GM21367 (cell line): ENCODE results near the gene HBP1.
"Not testable (repeated sequence)": the region's sequence is repeated elsewhere in the genome, so short reads cannot be mapped to it uniquely, and the experiment has no call there.

Experiments used
- ATAC-seq: cut with Tn5 transposase; IDR thresholded peaks from one replicate; pipeline ENCODE4 v1.9.1; 2021; ENCODE audit not compliant: unreplicated experiment

The HBP1 gene

GRCh38 chr7:107154826-107155225, 14.0 kb upstream of the HBP1 start:
- no peak for ATAC-seq

DNA sequence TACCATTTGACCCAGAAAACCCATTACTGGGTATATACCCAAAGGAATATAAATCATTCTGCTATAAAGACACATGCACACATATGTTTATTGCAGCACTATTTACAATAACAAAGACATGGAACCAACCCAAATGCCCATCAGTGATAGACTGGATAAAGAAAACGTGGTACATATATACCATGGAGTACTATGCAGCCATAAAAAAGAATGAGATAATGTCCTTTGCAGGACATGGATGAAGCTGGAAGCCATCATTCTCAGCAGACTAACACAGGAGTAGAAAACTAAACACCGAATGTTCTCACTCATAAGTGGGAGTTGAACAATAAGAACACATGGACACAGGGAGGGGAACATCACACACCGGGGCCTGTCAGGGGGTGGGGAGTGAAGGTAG, 13.1 kb upstream of the HBP1 start:
- not testable (repeated sequence) for ATAC-seq

DNA sequence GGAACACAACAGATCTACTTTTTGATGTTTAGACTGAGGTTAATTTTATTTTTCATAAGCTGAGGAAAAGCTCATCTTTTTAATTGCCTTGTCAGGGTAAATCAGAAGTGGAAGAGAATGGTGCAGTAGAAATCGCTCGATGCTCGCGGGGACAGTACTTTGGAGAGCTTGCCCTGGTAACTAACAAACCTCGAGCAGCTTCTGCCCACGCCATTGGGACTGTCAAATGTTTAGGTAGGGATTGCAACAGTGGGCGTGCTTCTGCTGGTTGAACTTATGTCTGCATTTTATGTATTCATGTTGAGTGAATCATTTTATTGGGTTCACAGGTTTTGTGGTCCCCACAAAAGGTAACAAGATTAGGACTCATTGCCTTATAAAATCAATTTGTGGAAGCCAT, 11.7 kb upstream of the HBP1 start:
- ATAC-seq, result no peak

GRCh38 chr7:107158028-107158427, 10.8 kb upstream of the HBP1 start:
- ATAC-seq, result no peak

DNA sequence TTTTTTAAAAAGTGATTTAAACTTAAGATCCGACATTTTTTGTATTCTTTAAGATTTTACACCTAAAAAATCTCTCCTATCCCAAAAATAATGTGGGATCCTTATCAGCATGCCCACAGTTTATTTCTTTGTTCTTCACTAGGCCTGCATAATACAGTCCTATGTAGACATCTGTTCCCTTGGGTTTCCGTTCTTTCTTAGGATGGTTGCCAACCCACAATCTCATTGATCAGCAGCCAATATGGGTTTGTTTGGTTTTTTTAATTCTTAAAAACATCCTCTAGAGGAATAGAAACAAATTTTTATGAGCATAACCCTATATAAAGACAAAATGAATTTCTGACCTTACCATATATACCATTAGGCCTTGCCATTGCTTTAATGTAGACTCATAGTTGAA, 8.4 kb upstream of the HBP1 start:
- no peak for ATAC-seq

- no peak for ATAC-seq
These were observed 7.4 kb upstream of the HBP1 start for GRCh38 chr7:107161415-107161814.

- no peak for ATAC-seq
These were observed 6.3 kb upstream of the HBP1 start for GRCh38 chr7:107162475-107162874.

- no peak for ATAC-seq
These were observed 4.7 kb upstream of the HBP1 start for GRCh38 chr7:107164092-107164491.

DNA sequence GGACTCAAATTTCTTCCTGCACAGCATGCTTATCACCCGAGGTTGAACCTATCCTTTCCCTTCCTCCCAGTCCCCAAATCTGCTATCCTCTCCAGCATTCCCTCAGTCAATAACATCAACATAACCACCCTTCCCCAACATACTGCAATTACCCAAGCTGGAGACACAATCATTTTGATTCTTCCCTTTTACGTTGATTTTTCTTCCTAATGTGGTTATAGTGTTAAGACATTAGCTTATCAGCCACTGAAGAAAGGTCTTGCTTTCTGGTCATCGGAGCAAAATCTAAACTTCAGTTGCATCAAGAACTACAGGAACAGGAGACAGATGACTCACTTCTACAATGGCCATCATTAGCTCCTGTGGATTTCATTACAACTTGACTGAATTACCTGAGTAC, 3.5 kb upstream of the HBP1 start:
- no peak for ATAC-seq

GRCh38 chr7:107166736-107167426, 1.9 kb upstream of the HBP1 start:
- no peak for ATAC-seq

- no peak for ATAC-seq
These were observed 1.1 kb upstream of the HBP1 start for GRCh38 chr7:107167483-107168232.

DNA sequence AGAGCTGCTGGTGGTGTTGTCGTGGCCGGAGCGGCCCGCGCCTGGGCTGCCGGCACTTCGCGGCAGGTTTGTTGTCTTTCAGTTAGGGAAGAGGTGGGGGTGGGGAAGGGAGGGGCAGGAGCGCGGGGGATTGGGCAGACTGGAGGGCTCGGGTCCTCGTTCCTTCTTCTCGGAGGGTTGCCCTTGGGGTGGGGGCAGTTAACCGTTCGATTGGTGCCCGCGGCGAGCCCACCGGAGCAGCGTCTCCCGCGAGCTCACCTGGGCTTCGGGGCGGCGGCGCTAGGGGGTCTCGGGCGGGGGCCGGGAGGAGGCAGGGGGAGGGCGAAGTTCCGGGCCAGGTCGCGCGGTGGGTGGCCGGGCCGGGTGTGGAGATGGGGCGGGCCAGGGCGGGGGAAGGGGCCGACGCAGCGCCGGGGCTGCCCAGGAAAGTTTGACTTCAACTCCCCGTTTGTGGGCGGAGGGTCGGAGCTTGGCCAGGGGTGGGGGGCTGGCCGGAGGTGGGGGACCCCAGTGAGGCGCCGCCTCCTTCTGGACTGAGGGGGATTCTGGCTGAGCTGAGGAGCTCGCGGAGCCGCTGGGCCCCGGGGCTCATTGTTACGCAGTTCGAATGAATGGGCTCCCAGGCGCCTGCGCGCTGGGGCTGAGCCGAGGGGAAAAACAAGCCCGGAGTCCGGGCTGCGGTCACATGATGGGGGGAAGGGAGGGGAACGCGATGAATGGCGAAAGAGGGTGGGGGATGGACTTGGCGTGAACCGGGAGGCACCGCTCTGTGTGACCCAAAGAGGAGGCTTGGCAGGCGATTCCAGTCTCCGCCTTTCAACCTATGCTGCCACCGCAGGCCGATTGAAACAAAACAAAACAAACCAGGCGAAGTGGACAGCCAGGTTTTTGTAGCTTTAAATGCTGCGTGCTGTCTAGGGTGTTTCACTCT, 582 bp downstream of the HBP1 start:
- peak; percentile 24 for ATAC-seq

DNA sequence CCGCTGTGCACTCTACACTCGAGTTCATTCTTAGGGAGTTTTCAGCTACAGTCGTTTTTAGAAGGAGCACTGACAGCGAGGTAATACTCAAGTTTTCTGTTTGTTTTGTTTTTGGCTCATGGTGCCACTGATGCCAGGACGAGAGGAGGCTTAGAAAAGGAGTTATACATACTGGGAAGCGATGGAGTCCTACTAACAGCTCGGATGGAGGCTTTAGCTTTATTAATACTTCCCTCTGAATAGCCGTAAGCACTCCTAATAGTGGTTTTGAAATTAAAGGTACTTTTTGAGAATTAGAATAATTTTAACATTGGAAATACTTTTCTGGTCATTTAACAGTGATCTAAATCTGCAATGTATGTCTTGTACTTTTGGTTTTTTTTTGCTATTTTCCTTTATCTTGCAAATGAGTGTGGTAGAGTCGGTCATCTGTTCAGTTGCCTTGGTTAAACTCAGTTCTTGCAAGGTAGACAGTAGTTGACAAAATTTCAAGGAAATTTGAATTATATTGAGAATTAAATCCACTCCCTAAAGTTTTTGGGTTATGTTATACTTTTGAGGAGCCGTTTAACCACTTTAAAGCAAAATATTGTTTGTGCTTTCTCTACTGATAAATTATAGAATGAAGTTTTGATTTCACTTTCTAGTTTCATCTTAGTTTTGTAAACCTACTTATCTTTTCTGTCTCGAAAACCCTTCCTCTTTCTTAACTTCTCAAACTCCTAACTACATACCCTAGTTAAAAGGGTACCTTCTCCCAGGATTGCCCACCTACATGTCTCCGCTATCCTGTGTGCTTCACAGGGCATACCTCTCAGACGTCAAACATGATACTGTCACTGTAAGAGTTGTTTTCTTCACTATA, 1.5 kb downstream of the HBP1 start:
- ATAC-seq, result no peak

DNA sequence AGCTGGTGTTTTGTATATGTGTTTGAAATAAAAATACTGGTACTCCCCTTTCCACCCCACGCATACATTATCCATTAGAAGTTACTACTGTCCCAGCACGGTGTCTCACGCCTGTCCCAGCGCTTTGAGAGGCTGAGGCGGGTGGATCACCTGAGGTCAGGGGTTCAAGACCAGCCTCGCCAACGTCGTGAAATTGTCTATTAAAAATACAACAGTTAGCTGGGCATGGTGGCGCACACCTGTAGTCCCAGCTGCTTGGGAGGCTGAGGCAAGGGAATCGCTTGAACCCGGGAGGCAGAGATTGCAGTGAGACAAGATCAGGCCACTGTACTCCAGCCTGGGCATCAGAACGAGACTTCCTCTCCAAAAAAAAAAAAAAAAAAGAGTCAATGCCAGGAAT, 2.7 kb downstream of the HBP1 start:
- ATAC-seq, result no peak

DNA sequence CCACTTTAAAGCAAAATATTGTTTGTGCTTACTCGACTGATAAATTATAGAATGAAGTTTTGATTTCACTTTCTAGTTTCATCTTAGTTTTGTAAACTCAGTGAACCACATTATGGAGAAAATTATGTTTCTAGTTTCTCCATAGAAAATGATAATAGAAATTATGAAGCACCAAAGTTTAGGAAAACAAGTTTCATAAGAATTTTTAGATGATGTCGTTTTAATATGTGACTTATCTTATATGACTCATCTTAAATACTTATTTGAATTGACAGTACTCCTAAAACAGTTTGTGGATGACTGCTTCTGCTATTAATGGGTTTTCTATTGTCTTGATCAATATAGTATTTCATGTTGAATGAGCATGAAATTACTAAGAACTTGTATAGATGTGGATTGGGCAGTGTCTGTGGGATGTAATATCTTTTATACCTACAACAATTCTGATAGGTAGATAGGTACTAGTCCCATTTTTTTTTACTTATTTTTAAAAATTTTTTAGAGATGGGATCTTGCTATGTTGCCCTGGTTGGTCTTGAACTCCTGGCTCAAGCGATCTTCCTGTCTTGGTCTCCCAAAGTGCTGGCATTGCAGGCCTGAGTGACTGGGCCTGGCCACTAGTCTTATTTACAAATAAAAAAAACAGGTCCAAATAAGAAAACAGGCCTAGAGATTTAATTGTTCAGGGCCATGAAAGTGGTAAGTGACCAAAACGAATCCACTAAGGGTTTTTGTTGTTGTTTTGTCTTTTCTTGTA, 3.7 kb downstream of the HBP1 start:
- no peak for ATAC-seq

GRCh38 chr7:107173191-107173590, 4.4 kb downstream of the HBP1 start:
- no peak for ATAC-seq

- ATAC-seq, result peak; percentile 50
These were observed 5.0 kb downstream of the HBP1 start for GRCh38 chr7:107173691-107174406.

- ATAC-seq, result no peak
These were observed 10.7 kb downstream of the HBP1 start for GRCh38 chr7:107179326-107180164.
